GM12801 (cell line): ENCODE measurements around the gene ZMAT2.

ENCODE experiments used
- TF ChIP-seq, protein P1 (sequence below): IDR thresholded peaks from one replicate; pipeline ENCODE4 v1.5.1; 2011; ENCODE audit warnings: control low read depth; ENCODE audit not compliant: insufficient read length; ENCODE audit errors: extremely low read depth

Gene ZMAT2

DNA sequence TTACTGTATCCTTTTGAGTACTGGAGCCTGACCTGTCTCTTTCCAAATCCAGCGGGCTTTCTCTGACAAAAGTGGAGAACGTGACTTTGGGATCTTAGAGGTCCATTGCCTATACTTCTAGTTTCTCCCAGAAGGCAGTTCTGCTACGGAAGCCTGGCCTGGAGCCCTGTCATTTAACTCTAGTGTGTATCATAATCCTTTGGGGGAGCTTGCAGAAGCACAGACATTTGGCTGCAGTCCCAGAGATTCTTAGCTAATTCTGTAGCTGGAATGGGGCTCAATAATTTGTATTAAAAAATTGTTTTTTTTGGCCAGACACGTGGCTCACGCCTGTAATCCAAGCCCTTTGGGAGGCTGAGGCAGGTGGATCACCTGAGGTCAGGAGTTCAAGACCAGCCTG, 6.0 kb upstream of the ZMAT2 start:
- TF ChIP-seq, protein P1, sequence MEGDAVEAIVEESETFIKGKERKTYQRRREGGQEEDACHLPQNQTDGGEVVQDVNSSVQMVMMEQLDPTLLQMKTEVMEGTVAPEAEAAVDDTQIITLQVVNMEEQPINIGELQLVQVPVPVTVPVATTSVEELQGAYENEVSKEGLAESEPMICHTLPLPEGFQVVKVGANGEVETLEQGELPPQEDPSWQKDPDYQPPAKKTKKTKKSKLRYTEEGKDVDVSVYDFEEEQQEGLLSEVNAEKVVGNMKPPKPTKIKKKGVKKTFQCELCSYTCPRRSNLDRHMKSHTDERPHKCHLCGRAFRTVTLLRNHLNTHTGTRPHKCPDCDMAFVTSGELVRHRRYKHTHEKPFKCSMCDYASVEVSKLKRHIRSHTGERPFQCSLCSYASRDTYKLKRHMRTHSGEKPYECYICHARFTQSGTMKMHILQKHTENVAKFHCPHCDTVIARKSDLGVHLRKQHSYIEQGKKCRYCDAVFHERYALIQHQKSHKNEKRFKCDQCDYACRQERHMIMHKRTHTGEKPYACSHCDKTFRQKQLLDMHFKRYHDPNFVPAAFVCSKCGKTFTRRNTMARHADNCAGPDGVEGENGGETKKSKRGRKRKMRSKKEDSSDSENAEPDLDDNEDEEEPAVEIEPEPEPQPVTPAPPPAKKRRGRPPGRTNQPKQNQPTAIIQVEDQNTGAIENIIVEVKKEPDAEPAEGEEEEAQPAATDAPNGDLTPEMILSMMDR: no peak

DNA sequence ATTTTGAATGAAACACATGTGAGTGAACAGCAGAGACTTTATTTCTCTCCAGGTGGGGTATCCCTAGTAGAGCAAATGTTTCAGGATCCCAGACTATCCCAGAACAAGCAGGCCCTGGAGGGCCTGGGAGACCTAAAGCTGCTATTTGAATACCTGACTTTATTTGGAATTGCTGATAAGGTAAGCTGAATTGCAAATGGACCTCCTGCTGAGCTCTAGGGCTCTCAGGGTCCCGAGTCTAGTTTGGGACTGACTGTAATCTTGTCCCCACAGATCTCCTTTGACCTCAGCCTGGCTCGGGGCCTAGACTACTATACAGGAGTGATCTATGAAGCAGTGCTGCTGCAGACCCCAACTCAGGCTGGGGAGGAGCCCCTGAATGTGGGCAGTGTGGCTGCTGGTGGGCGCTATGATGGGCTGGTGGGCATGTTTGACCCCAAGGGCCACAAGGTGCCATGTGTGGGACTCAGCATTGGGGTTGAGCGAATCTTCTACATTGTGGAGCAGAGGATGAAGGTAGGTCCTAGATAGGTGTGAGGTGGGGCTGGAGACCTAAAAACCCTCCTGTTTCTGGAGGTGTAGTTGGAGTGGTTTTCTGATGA, 3.3 kb upstream of the ZMAT2 start:
- TF ChIP-seq, protein P1: no peak

DNA sequence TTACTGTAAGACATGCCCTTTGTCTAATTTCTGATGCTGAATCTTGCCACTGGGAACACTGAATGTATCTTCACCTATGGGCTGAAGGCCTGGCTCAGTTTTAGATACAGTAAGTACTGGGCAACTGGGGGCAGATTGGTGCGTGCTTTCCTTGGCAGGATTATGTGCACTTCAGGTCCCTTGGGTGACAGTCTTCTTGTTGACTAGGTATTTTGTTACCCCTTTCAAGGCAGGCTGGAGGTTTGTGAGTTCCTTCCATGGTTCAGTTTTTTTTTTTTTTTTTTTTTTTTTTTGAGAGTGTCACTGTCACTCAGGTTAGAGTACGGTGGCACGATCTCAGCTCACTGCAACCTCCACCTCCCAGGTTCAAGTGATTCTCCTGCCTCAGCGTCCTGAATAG, 7.6 kb downstream of the ZMAT2 start:
- TF ChIP-seq, protein P1: no peak

DNA sequence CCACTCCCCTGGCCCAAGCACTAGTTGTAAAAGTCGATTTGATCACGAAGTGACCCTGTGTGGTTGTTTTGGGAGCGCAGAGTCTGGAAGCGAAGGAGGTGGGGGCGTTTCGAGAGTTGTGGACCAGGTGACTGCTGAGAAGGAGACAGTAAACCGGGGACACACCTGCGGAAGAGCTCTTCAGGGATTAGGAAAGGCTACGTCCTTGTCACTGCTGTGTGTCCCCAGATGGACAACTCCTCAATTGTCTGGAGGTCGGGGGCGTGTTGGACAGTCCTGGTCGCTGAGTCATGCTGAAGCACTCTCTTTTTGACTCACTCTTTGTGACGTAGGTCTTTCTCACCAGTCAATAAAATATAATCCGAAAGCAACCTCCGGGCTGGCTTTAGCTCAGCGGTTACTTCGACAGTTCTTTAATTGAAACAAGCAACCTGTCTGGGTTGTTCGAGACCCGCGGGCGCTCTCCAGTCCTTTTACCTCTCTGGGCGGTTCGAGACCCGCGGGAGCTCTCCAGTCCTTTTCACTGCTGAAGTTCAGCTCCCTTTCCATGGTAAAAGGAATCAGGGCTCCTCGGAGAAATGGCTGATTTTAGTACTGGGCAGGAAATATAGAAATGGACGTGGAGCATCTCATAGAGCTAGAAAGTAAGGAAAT, 10.8 kb downstream of the ZMAT2 start:
- TF ChIP-seq, protein P1: no peak

DNA sequence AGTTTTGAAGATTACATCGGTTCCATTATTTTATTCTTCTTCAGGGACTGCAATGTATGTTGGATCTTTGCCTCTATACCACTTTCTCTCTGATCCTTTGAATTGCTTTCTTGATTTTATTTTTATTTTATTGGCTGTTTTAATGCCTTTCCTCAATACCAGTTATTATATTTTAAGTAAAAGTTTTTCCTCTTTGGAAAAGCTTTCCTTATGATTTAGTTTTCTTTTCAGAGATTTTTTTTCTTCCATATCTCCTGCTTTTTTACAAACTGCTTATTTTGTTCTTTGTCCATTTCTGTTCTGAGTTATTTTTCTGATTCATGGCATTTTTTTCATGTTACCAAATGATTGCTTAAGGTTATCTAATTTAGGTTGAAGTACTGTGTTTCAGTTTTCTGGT, 11.5 kb downstream of the ZMAT2 start:
- TF ChIP-seq, protein P1: no peak

DNA sequence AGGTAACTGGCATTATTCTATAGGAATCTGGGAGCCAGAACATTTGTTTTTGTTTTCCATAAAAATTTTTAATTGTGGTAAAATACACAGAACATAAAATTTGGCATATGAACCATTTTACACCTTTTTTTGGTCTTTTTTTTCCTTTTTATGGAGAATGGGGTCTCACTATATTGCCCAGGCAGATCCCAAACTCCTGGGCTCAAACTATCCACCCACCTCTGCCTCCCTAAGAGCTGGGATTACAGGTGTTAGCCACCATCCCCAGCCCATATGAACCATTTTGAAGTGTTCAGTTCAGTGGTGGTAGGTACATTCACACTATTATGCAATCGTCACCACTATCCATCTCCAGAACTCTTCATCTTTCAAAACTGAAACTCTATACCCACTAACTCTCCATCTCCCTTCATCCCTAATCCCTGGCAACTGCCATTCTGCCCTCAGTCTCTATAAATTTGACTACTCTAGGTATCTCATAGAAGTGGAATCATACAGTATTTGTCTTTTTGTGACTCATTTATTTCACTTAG, 13.4 kb downstream of the ZMAT2 start:
- TF ChIP-seq, protein P1: no peak

DNA sequence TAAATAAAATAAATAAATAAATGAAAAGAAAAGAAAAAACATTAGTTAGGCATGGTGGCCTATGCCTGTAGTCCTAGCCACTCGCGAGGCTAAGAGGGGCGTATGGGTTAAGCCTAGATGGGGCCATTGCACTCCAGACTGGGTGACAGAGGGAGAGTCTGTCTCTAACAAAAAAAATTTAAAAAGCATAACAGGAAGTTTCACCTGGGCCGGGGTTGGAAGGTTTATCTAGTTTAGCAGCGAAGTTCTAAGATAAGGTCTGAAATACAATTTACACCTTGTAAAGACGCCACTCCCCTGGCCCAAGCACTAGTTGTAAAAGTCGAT, 18.0 kb downstream of the ZMAT2 start:
- TF ChIP-seq, protein P1: no peak
